ENCODE measurements around the gene TAL1.
"Not testable (repeated sequence)": the region's sequence is repeated elsewhere in the genome, so short reads cannot be mapped to it uniquely, and the experiment has no call there.

Gene TAL1

DNA sequence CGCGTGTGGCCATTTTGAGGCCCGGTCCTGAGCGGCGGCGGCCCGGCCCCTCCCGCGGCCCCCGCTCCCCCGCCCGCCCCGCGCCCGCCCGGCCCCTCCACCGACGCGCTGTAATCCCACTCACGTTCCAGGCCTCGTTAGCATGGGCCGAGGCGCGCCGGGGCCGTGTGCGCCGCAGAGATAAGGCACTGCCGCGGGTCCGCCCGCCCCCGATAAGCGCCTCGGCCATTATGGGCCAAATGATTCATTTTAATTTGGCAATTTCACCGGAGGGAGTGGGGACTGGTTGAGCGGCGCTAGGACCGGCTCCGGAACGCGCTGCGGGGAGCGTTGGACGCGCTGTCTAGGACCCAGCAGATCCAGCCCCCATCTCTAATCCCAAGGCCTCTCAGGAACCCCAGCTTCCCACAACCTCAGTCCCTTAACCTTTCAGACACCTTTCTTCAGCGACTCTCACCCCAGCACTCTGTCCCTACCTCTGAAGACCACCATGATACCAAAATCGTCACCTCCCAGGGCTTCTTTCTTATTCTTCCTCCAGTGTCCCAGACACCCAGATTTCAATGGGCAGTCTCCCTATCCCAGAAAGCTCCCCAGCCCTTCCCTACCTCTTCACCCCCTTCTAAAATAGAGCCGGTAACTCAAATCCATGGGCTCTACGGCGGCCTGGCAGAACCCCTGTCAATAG is at the start of gene TAL1:
TSS of gene TAL1 (minus strand) at position 39 of the 688 bp plus-strand sequence. CDS start 6,337 bp downstream, outside the sequence.
- DNase-seq, result no peak

DNA sequence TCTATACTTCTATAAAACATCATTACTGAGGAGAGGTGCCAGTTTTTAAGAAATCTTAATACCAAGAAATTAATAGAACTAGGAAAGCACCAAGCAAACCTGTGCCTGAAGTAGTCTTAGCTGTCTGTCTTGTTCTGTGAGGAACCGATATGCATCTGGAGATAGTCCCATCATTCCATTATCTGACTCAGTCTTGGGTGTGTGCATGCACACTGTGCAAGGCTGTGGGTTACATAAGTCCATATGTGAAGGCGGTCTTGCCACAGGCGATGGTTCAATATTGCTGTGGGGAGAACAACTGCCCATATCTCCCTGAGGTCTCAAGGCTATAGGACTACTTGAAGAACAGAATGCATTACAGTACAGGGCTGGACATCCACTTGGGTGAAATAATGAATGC is 48.1 kb upstream of the TAL1 start:
- no peak for DNase-seq

DNA sequence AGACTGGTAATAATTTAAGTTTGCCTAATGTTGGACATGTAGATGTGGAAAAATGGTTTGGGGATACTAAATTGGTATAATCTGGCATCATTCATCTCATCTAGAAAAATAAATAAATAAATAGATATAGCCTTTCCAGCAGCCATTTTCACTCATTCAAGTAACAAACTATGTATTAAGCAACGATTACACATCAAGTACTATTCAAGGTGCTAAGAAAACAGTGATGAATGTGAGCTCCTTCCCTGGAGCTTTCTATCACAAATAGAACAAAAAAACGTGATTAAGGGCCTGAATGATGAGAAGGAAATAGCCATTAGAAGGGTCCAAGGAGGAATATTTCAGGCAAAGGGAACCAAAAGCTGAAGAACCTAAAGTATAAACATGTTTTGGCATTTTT is 44.8 kb upstream of the TAL1 start:
- DNase-seq, result no peak

DNA sequence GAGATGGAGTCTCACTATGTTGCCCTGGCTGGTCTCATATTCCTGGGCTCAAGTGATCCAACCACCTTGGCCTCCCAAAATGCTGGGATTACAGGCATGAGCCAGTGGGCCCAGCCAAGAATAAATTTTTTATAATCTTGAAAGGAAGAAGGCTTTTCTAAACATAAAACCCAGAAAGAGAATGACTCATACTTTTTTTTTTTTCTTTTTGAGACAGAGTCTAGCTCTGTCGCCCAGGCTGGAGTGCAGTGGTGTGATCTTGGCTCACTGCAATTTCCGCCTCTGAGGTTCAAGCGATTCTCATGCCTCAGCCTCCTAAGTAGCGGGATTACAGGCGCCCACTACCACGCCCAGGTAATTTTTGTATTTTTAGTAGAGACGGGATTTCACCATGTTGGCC is 43.8 kb upstream of the TAL1 start:
- not testable (repeated sequence) for DNase-seq

DNA sequence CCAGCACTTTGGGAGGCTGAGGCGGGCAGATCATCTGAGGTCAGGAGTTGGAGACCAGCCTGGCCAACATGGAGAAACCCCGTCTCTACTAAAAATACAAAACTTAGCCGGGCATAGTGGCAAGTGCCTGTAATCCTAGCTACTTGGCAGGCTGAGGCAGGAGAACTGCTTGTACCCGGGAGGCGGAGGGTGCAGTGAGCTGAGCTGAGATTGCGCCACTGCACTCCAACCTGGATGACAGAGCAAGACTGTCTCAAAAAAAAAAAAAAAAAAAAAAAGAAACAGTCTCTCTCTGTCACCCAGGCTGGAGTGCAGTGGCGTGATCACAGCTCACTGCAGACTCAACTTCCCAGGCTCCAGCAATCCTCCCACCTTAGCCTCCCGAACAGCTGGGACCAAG is 33.5 kb upstream of the TAL1 start:
- DNase-seq, result not testable (repeated sequence)

DNA sequence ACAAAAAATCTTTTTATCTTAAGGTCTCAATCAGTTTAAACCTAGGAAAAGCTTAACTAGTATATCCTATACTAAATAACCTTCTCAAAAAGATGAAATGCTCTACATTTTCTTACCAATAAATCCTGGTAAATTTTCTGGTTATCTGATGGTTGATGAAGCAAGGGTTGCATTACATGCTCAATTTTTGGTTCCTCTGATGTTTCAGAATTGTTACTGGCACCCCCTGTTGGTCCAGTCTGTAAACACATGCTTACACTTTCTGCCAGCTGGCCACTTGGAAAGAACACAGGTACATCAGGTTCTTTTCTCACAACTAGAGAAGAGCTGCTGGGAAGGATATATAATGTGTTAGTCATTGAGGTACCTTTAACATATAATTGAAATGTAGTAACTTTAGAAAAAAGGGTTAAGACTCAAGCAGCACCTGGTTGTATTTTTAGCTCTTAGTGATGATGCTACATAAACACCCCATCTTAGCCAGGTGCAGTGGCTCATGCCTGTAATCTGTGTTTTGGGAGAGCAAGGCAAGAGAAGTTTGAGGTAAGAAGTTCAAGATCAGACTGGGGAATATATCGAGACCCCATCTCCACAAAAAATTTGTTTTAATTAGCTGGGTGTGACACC is 30.9 kb upstream of the TAL1 start:
- peak; percentile 16 for DNase-seq

DNA sequence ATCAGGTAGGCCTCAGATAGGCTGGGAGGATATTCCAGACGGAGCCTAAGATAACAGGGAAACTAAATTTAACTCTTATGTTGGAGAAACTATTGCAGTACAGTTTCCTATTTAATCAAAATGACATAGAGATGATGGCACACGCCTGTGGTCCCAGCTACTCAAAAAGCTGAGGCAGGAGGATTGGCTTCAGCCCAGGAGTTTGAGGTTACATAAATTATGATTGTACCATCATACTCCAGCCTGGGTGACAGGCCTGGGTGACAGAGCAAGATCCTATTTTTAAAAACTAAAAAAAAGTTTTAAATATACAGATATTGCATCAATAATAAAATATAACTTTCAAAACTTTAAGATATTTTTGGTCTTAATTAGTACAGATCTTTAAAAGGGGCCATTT is 25.2 kb upstream of the TAL1 start:
- no peak for DNase-seq

DNA sequence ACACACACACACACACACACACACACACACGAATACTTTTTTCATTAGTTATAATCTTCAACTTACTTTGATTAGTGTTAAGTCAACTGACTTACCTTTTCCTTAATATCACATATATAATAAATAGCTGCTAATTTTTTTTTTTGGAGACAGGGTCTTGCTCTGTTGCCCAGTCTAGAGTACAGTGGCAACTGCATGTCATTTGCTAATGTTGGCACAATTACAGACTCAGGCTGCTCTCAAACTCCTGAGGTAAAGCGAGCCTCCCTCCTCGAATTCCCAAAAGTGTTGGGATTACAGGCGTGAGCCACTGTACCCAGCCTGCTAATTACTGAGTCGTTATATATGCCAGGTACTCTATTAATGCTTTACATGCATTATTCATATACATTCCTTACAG is 20.8 kb upstream of the TAL1 start:
- DNase-seq, result no peak

DNA sequence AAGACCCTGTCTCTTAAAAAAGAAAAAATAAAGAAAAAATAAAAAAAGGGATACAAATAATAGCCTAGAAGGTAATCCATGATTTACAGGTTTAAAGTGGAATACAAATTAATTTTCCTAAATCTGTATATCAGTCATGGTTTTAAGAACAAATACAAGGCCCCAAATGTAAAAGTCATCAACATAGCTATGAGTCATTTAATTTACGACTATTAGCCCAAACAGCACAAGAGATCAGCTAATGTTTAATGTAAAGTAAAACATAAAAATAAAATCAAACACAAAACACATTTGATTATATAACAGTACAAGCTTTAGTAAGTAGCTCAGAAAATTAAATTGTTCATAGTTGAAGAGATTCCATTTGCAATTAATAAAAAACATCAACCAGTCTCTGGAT is 20.3 kb upstream of the TAL1 start:
- DNase-seq, result no peak

DNA sequence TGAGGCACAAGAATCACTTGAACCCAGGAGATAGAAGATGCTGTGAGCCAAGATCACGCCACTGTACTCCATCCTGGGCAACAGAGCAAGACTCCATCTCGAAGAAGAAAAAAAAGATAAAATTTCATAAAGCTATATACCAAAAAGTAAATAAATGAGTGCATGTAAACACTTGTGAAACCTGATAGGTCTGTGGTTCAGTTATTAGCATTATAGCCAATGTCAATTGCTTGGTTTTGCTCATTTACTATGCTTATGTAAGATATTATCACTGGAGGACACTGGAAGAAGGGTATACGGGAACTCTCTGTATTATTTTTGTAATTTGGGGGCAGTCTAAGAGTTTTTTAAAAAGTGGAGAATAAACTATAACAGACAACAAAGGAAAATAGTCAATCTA is 17.7 kb upstream of the TAL1 start:
- no peak for DNase-seq

DNA sequence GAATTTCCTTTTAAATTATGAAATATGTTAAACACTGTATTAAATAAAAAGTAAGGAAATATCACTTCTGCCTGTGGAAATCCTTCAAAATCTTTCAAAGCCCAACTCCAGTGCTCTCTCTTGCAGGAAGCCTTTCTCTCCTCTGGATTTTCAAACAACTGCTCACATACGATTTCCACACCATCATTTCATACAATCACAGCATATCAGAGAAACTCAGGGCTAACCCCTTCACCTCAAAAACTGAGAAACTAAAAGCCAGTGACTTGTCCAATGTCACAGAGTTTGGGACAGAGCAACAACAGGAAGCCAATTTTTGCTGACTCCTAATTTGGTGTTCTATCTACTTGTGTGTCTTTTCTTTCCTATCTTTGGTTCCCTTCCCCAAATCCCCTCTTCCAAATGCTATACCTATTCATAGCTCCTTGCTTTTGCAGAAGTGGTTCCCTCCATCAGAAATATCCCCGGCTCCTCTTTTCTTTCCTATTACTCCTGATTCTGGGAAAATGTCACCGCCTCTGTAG is 12.4 kb upstream of the TAL1 start:
- no peak for DNase-seq

DNA sequence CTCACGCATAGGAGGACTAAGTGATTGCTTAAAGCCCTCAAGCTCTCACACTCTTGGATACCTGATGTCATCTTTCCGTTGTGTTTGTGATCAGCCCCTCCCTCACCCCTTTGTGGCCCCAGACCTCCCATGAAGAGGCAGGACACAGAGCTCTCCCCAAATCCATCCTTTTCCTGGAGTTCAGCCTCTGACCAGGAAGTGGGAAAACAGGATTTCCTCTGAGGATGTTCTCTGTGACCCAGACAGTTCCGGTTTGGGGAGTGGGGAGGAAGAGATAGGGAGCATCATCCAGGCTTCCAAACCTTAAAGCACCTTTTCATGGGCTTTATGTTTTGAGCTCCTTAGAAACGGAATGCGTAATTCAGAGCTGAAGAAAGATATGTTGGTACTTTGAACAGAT is 11.9 kb upstream of the TAL1 start:
- no peak for DNase-seq

DNA sequence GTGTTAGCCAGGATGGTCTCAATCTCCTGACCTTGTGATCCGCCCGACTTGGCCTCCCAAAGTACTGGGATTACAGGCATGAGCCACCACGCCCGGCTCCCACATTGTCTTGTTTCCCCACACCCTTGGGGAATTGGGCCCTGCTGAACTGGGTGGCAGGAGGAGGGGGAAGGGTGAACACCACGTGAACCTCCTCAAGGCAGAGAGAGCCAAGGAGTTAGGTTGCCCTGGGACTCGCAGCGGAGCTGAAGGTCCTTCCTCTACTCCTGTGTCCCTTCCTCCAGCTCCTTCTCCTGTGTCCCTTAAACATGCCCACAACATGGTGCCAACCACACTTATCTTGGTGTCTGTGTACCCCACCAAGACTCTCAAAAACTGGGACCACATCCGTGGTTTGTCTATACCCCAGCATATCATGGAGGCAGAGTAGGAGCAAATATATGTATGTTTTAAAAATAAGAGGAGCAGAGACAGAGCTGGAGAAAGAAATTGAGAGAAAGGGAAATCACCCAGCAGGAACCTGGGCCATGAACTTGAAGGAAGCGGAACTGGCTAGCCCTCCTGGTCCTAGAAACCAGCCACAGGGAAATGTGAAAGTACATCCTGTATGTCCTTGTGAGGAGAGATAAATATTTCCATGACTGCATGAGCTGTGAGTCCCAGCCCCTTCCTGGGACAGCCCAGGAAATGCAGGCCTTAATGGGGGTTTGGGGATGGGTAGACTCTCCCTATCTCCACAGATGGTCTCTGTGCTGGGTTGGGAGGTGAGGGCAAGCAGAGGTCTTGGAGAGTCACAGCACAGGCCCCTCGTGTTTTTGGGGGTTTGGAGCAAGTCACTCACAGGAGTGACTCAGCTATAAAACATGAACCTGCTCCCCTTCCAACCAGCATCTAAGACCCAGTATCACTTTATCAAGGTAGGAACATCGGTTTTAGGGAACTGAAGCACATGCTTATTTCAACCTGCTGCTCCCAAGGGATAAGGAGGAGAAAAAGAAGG is 9.4 kb upstream of the TAL1 start:
- no peak for DNase-seq

DNA sequence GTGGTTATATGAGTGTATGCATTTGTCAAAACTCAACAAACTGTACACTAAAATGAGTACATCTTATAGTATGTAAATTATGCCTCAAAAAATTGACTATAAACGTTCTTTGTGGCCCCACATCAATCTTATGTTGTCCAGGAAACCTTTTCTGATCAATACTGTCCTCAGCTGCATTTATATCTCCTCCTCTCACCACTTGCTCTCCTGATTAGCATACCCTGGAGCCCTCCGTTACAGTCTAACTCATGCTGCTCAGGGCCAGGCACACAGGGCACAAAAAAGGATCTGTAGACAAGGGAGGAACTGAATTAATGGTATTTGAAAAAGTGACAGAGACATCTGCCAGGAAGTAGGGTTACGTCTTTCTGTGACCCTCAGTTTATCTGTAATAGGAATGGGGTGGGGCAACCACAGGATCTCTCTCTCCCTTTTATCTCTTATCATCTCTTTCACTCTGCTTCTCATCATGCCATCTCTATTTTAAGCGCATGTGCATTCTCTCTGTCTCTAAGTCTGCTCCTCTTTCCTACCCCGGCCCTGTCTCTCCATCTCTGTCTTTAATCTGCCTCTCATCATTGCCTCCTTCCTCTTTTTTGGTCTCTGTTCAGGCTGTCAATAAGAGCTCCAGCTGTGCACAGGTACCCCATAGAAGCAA is 7.0 kb upstream of the TAL1 start:
- DNase-seq, result no peak

DNA sequence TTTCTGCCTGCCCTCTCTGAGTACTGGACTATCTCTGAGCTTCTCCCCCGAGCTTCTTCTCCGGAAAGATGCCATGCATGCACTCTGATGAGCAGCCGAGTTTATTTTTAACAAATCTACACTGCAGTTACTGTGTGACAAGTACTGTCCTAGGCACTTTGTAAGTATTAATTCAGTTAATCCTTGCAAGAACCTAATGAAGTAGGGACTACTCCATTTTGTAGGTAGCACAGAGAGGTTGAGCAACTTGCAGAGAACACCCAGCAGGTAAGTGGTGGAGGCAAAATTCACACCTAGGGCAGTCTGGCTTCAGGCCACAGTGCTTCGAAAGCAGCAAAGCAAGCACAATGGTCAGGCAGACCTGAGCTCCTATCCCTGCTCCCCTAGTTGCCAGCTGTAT is 3.8 kb upstream of the TAL1 start:
- no peak for DNase-seq

DNA sequence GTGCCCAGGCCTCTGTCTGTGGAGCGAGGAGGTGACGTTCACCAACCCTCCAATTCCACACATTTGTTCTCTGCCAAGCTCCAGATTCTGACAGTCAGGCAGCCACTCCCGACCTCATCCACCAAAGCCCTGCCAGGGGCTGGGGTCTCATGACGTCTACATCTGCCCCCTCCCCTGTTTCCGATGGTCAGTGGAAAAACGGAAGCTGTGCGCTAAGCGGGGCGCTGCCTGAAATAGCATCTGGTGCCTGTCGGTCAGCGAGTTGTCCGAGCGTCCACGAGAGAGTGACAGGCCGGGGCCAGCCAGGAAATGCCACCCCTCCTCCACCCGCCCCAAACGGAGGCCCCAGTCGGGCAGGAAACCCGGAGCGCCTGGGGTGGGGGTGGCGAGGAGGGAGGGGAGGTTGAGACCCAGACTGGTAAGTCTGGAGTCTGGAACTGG is 3.2 kb upstream of the TAL1 start:
- no peak for DNase-seq

DNA sequence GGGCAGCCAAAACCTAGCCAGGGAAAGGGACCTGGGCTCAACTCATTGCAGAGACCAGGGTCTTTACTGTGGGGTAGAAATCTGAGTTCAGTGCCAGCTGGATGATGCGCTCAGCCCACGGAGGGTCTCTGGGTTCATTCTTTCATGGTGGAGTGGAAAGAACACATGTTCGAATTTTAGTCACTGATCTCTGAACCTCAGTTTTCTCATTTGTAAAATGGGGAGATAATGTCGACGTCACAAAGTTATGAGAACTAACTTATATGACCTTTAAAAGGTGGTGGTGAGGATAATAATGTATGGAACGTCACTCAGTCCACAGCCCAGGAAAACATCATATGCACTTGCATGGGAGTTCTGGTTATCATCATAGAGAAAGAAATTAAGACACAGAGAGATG is 1.2 kb upstream of the TAL1 start:
- no peak for DNase-seq

DNA sequence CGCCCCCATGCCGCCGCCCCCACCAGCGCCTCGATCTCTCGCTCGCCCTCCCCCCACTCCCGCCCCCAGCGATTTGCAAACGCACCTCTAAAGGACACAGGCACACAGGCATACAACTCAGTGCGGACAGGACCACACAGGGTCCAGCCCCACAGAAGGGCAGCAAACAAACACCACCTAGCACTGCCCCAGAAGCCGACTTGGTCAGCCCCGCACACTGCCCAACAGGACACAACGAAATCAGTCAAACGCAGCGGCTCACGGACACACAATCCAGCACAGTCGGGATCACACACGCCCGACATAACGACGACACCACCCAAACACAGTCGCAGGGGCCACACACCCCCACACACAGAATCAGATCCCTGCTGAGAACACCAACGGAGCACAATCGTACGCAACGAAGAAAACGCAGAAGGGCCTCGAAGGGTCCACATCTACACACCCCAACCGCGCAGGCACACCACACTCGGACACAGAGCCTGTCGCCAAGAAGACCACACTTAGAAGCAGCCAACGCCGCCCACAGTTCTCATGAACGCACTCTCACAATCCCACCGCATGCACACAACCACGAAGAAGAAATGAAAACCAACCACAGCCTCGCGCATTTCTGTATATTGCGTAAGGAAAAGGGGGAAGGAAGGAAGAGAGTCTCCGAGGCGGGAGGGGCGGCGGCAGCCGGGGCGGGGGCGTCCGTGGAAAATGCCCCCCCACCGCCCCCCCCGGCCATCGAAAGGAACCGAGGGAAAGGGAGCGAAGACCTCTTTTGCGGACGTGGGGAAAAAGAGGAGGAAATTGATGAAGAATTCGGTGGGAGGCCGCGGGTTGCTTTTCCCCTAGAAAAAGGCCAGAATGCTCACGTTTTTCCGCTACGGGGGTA is 481 bp downstream of the TAL1 start:
- DNase-seq, result no peak

DNA sequence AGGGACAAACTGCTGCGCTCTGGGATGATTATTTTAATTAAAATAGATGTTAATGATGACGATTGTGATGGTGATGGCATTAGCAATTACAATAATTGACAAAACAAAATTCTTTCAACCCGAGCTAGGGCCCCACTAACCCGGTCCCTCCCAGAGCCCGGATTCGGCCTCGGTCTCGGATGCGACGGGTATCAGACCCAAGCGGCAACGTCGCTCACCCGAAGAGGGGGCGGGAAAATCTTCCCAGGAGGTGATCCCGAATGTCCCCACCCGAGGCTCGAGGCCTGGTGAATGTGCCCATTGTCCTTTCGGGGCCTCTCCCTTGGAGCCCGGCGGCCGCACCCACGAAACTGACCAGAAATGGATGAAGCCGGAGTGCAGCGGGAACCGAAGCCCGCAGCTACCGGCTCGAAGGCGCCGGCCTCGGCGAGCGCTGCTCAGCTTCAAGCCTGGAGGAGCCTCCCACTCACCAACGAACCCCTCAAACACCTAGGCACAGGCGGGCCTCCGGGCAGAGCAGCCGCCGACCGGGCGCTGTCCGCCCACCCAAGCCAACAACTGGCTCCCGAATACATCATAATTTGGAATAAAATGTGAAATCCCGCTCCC is 1.2 kb downstream of the TAL1 start:
- no peak for DNase-seq

DNA sequence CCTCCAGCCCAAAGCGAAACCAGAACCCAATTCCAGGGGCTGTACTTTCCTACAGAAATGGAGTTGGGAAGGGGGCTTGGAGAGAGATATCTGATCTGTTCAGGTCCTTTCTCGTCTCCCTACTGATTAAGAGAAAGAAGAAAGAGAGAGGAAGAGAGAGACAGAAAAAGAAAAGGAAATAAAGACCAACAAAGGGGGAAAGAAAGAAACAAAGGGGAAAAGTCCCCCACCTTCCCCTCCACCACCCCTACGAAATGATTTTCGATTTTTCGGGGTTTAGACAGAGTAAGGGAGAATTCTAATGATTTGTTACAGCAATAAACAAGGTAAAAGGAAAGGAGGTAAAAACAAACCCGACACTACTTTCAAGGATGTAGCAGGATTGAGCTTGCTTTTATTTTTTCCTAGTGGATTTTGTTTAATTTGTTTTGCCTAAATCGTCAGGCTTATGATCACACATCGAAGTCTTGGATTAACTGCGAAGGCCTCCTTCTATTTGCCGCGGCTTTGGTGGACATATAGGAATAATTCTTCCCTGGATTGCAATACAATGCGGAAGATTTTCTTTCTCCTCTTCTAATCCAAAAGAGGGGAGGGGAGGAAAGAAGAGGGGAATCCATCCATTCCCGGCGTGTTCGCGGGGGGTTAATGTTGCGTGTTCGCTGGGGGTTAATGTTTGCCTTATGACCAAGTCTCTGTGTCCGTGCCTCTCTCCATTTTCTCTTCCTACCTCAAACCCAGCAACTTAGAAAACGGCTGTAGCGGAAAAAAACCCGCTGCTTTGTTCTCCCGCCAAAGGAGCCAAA is 1.9 kb downstream of the TAL1 start:
- DNase-seq, result no peak

Measured in activated gamma-delta T cell treated with Interleukin-2 at 50 U/mL for 16 hours (primary cell).